Lower lobe of right lung (tissue), 2 donors: ENCODE data around the gene GALNT13. TPM values are rescaled to one million over a fixed set of nuclear protein-coding genes. Genes with fewer than 3 reads are reported as not detected.

Experiments
- ATAC-seq, 2 donors: fragments of 200-7000 bp; cut with Tn5 transposase; one replicate each; pipeline ENCODE4 v1.9.1; 2020 to 2022; ENCODE audit warnings: mild to moderate bottlenecking in 2 of 2, moderate library complexity in 2 of 2
- DNase-seq: peaks from one replicate; pipeline ENCODE4 v3.0.0-alpha.2; 2020
- H3K27ac ChIP-seq: fragments of 200-600 bp; one replicate; pipeline ENCODE4 v1.8.0; 2022
- H3K27me3 ChIP-seq: fragments of 200-600 bp; one replicate; pipeline ENCODE4 v1.8.0; 2022; ENCODE audit warnings: low read depth
- H3K36me3 ChIP-seq: fragments of 200-600 bp; one replicate; pipeline ENCODE4 v1.8.0; 2022; ENCODE audit warnings: mild to moderate bottlenecking
- H3K4me1 ChIP-seq: fragments of 200-600 bp; one replicate; pipeline ENCODE4 v1.8.0; 2022
- H3K4me3 ChIP-seq: fragments of 200-600 bp; one replicate; pipeline ENCODE4 v1.8.0; 2022; ENCODE audit warnings: mild to moderate bottlenecking
- H3K9me3 ChIP-seq: fragments of 200-600 bp; one replicate; pipeline ENCODE4 v1.8.0; 2022
- intact Hi-C: fragments of 100-400 bp; cut with DNase I; formaldehyde crosslinking; loops from one replicate; pipeline ENCODE4 v1.11.0; 2022
- total RNA-seq: library from RNA; stranded (reverse); fragmentation: NEBNext Ultra II Directional; extraction: Animal tissue kit (Norgen Biotek cat#: 25700); gene quantifications from one replicate; pipeline ENCODE4 v1.2.1, GENCODE V29; 2021
- TF ChIP-seq, protein P1 (sequence below): fragments of 200-600 bp; IDR thresholded peaks from one replicate; pipeline ENCODE4 v1.8.0; 2022; ENCODE audit warnings: antibody characterized with exemption, mild to moderate bottlenecking
- donor health status: DM: no; HTN: yes; CAD: no; lungs with severe emphysema.

Gene GALNT13
- total RNA-seq, 1 donor from 2014 or later = 2.4 TPM

DNA sequence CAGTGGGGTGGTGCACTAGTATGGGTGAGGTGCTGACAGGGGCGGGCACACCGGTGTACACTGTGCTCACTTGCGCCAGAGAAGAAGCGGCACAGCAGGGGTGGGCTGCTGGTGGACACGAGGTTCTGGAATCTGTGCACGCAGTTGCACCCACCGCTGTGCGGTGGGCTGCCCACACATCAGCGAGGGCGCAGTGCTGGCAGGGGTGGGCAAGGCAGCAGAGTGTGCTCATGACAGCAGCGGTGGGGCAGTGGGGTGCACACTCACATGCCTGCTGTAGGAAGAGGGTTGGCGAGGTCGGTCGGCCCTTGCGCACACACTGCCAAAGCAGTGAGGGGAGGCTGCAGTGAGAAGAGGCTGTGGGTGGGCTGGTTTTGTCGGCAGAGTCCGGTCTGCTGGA is 141.8 kb downstream of the GALNT13 start:
- H3K4me3 ChIP-seq = no peak overlapping the region
- ATAC-seq (peak in 1 of 2 donors; percentile 38), DNase-seq (no peak)
- no peak overlapping the region for H3K27ac ChIP-seq
- no peaks in the 10 kb centered on the region for H3K9me3 ChIP-seq
- TF ChIP-seq, protein P1, sequence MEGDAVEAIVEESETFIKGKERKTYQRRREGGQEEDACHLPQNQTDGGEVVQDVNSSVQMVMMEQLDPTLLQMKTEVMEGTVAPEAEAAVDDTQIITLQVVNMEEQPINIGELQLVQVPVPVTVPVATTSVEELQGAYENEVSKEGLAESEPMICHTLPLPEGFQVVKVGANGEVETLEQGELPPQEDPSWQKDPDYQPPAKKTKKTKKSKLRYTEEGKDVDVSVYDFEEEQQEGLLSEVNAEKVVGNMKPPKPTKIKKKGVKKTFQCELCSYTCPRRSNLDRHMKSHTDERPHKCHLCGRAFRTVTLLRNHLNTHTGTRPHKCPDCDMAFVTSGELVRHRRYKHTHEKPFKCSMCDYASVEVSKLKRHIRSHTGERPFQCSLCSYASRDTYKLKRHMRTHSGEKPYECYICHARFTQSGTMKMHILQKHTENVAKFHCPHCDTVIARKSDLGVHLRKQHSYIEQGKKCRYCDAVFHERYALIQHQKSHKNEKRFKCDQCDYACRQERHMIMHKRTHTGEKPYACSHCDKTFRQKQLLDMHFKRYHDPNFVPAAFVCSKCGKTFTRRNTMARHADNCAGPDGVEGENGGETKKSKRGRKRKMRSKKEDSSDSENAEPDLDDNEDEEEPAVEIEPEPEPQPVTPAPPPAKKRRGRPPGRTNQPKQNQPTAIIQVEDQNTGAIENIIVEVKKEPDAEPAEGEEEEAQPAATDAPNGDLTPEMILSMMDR = no peak
- intact Hi-C loops = no loop called here
- no peaks in the 10 kb centered on the region for H3K36me3 ChIP-seq
- H3K4me1 ChIP-seq = no peaks in the 10 kb centered on the region
- H3K27me3 ChIP-seq = no peaks in the 10 kb centered on the region

DNA sequence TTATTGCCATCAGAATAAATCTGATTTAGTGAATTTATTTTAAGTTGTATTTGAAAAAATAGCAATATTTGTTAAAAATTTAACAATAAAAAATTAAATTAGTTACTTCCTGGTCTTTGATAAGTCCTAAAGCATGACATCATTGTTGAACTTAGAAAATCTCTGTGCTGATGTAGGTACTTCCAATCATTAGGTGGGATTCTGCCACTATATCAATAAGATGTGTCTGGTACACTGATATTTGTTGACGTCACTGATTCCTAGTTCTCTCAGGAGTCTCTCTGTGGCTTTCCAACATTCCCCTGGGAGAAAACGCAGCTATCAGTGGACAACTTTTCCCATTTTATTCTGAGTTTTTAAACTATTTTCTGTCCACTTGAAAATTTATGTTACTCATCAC is 143.5 kb downstream of the GALNT13 start:
- Histone ChIP-seq H3K36me3 (no peaks in the 10 kb centered on the region), H3K4me3 (no peak overlapping the region), H3K27me3 (no peaks in the 10 kb centered on the region), H3K9me3 (no peaks in the 10 kb centered on the region), H3K4me1 (no peaks in the 10 kb centered on the region), H3K27ac (no peak overlapping the region)
- ATAC-seq (no peak), DNase-seq (no peak)
- TF ChIP-seq, protein P1 = no peak
- intact Hi-C loops = no loop called here

DNA sequence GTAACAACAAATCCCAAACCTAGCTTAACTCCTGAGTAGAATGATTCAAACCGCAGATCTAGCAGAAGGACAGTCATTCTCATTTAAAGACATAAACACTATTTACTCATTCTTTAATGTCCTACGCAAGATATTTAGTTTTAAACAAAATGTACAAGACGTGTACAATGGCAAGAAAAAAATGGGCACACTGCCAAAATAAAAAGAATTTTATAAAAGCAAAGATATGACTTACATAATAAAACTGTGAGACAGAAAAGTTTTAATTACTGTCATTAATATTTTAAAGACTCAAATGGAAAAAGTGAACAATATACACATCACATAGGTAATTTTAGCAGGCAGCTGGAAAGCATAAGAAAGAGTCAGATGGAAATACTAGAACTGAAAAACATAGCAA is 157.8 kb downstream of the GALNT13 start:
- no peak for ATAC-seq
- intact Hi-C loops = no loop called here
- TF ChIP-seq, protein P1 = no peak

DNA sequence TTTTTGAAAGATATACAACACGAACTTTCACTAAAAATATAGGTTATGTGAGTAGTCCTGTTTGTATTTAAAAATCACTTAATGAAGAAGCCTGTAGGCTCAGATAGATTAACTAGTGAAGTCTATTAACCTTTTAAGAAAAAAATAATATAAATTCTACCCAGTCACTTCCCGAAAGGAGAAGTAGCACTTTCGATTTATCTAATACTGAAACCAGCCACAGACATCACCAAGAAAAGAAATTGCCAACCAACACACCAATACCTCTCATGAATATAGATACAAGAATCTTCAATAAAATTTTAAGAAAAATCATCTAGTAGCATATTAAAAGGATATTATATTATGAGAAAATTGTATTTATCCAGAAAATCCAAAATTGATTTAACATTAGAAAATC is 160.5 kb downstream of the GALNT13 start:
- DNase-seq = no peak
- H3K36me3 ChIP-seq = no peaks in the 10 kb centered on the region
- H3K4me1 ChIP-seq = no peaks in the 10 kb centered on the region
- no peak for ATAC-seq
- intact Hi-C loops = no loop called here
- no peaks in the 10 kb centered on the region for H3K27me3 ChIP-seq
- no peak overlapping the region for H3K4me3 ChIP-seq
- H3K9me3 ChIP-seq = no peaks in the 10 kb centered on the region
- TF ChIP-seq, protein P1 = no peak
- H3K27ac ChIP-seq = no peak overlapping the region

More for the DNA sequence above, 157.8 kb downstream of the GALNT13 start:
- no peaks in the 10 kb centered on the region for H3K36me3 ChIP-seq
- H3K4me3 ChIP-seq = no peak overlapping the region
- DNase-seq = no peak
- no peaks in the 10 kb centered on the region for H3K4me1 ChIP-seq
- no peaks in the 10 kb centered on the region for H3K27me3 ChIP-seq
- no peaks in the 10 kb centered on the region for H3K9me3 ChIP-seq
- H3K27ac ChIP-seq = no peak overlapping the region

DNA sequence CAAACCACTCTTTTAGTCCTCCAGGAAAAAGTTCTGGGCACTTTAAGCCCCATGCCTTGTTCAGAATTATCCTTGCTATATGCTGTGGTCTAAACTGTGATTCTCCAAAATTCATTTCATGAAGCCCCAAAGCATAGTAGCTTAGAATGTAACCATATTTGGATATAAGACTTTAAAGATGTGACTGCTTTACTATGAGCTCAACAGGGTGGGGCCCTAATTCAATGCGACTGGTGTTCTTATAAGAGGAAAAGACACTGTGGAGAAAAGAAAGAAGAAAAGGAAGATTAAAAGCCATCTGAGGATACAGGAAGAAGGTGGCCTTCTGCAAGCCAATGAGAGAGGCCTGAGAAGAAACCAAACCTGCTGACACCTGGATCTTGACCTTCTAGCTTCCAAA is 174.8 kb downstream of the GALNT13 start:
- Histone ChIP-seq H3K9me3 (no peaks in the 10 kb centered on the region), H3K27ac (no peak overlapping the region), H3K27me3 (no peaks in the 10 kb centered on the region), H3K4me3 (no peak overlapping the region), H3K4me1 (no peaks in the 10 kb centered on the region), H3K36me3 (no peaks in the 10 kb centered on the region)
- DNase-seq = no peak
- ATAC-seq = no peak
- intact Hi-C loops = no loop called here
- TF ChIP-seq, protein P1 = no peak

DNA sequence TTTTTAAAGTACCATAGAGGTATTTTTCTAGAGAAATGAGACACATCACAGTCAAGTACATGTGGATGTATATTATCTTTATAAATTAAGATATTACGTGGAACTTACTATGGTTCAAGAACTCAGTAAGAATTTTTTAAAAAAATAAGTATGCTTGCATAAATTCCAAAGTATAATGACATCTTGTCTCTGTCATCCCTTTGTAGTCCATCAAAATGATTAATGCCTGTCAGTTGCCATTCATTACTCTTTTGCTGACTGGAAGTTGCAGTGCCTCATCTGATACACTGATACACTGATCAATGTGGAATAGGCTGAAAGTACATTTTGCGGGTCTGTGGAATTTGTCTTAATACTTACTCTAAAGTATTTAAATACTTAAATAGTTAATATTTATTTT is 177.2 kb downstream of the GALNT13 start:
- TF ChIP-seq, protein P1 = no peak
- Histone ChIP-seq H3K9me3 (no peaks in the 10 kb centered on the region), H3K27me3 (no peaks in the 10 kb centered on the region), H3K4me3 (no peak overlapping the region), H3K27ac (no peak overlapping the region), H3K4me1 (no peaks in the 10 kb centered on the region), H3K36me3 (no peaks in the 10 kb centered on the region)
- intact Hi-C loops = no loop called here
- no peak for ATAC-seq
- DNase-seq = no peak
